HG03442 (cell line): ENCODE data around the gene ADRA1B.

ENCODE experiments used
- ATAC-seq: cut with Tn5 transposase; IDR thresholded peaks from one replicate; pipeline ENCODE4 v1.9.1; 2021; ENCODE audit warnings: mild to moderate bottlenecking, moderate library complexity; ENCODE audit not compliant: unreplicated experiment

ADRA1B gene

GRCh38 chr5:159923008-159923407 is 6.7 kb downstream of the ADRA1B start:
- ATAC-seq, result no peak

- no peak for ATAC-seq
Measured at GRCh38 chr5:159928122-159928909, 12.0 kb downstream of the ADRA1B start.

- ATAC-seq, result no peak
Measured at GRCh38 chr5:159929176-159929575, 12.9 kb downstream of the ADRA1B start.

GRCh38 chr5:159933531-159934485 is 17.5 kb downstream of the ADRA1B start:
- no peak for ATAC-seq

GRCh38 chr5:159935946-159936345 is 19.7 kb downstream of the ADRA1B start:
- no peak for ATAC-seq

- no peak for ATAC-seq
Measured at GRCh38 chr5:159936686-159937329, 20.5 kb downstream of the ADRA1B start.

- no peak for ATAC-seq
Measured at GRCh38 chr5:159937580-159937979, 21.3 kb downstream of the ADRA1B start.

GRCh38 chr5:159943326-159943725 is 27.0 kb downstream of the ADRA1B start:
- ATAC-seq, result no peak

GRCh38 chr5:159944056-159944600 is 27.8 kb downstream of the ADRA1B start:
- ATAC-seq, result no peak

GRCh38 chr5:159945359-159945758 is 29.1 kb downstream of the ADRA1B start:
- ATAC-seq, result no peak

- ATAC-seq, result no peak
Measured at GRCh38 chr5:159947708-159948358, 31.6 kb downstream of the ADRA1B start.

GRCh38 chr5:159951387-159951786 is 35.1 kb downstream of the ADRA1B start:
- ATAC-seq, result no peak

GRCh38 chr5:159951834-159952233 is 35.6 kb downstream of the ADRA1B start:
- ATAC-seq, result no peak

GRCh38 chr5:159953609-159954008 is 37.3 kb downstream of the ADRA1B start:
- ATAC-seq, result no peak

- no peak for ATAC-seq
Measured at GRCh38 chr5:159955056-159955624, 38.9 kb downstream of the ADRA1B start.

GRCh38 chr5:159956074-159956473 is 39.8 kb downstream of the ADRA1B start:
- no peak for ATAC-seq

GRCh38 chr5:159961176-159962160 is 45.2 kb downstream of the ADRA1B start:
- no peak for ATAC-seq

- no peak for ATAC-seq
Measured at GRCh38 chr5:159962214-159962613, 45.9 kb downstream of the ADRA1B start.

GRCh38 chr5:159963935-159964334 is 47.7 kb downstream of the ADRA1B start:
- ATAC-seq, result no peak
